Parathyroid adenoma (tissue), 2 donors: ENCODE results near the gene ARHGAP9.
"Not testable (repeated sequence)": the region's sequence is repeated elsewhere in the genome, so short reads cannot be mapped to it uniquely, and the experiment has no call there.

Experiments
- H2AFZ ChIP-seq: fragments of 300-600 bp; sonication (generic); one replicate; pipeline ENCODE4 v1.7.0; 2017; ENCODE audit warnings: antibody characterized with exemption, mild to moderate bottlenecking
- H3K27ac ChIP-seq: fragments of 300-600 bp; sonication (generic); one replicate; pipeline ENCODE4 v1.7.0; 2017
- H3K27me3 ChIP-seq: fragments of 300-600 bp; sonication (generic); one replicate; pipeline ENCODE4 v1.7.0; 2017; ENCODE audit warnings: low read length; ENCODE audit not compliant: control insufficient read depth, insufficient read depth
- H3K36me3 ChIP-seq: fragments of 300-600 bp; sonication (generic); one replicate; pipeline ENCODE4 v1.7.0; 2017; ENCODE audit warnings: low read length; ENCODE audit not compliant: control insufficient read depth, insufficient read depth
- H3K4me1 ChIP-seq: fragments of 300-600 bp; sonication (generic); one replicate; pipeline ENCODE4 v1.7.0; 2017; ENCODE audit warnings: control low read depth
- H3K4me2 ChIP-seq: fragments of 300-600 bp; sonication (generic); one replicate; pipeline ENCODE4 v1.7.0; 2017; ENCODE audit warnings: low read length
- H3K4me3 ChIP-seq: fragments of 300-600 bp; sonication (generic); one replicate; pipeline ENCODE4 v1.7.0; 2017; ENCODE audit warnings: low read depth, low read length
- H3K79me2 ChIP-seq: fragments of 300-600 bp; sonication (generic); one replicate; pipeline ENCODE4 v1.7.0; 2017; ENCODE audit warnings: control low read depth
- H3K9ac ChIP-seq: fragments of 300-600 bp; sonication (generic); one replicate; pipeline ENCODE4 v1.7.0; 2017; ENCODE audit warnings: mild to moderate bottlenecking
- H3K9me3 ChIP-seq: fragments of 300-600 bp; sonication (generic); one replicate; pipeline ENCODE4 v1.7.0; 2017; ENCODE audit warnings: low read length; ENCODE audit not compliant: control insufficient read depth
- TF ChIP-seq, protein P1 (sequence below): fragments of 300-600 bp; sonication (generic); IDR thresholded peaks from one replicate; pipeline ENCODE4 v1.7.0; 2017; ENCODE audit warnings: antibody characterized with exemption, mild to moderate bottlenecking
- donor health status: primary hyperparathyroidism.

Gene ARHGAP9

DNA sequence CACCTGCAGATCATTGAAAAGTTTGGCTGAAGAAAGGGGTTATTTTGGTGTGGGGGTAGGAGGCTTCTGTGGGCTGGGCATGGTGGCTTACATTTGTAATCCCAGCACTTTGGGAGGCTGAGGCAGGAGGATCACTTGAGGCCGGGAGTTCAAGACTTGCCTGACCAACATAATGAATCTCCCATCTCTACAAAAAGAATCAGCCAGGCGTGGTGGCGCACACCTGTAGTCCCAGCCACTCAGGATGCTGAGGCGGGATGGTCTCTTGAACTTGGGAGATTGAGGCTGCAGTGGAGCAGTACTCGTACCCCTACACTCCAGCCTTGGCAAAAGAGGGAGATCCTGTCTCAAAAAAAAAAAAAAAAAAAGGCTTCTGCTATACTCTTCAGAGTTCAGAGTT is 33.6 kb upstream of the ARHGAP9 start:
- TF ChIP-seq, protein P1, sequence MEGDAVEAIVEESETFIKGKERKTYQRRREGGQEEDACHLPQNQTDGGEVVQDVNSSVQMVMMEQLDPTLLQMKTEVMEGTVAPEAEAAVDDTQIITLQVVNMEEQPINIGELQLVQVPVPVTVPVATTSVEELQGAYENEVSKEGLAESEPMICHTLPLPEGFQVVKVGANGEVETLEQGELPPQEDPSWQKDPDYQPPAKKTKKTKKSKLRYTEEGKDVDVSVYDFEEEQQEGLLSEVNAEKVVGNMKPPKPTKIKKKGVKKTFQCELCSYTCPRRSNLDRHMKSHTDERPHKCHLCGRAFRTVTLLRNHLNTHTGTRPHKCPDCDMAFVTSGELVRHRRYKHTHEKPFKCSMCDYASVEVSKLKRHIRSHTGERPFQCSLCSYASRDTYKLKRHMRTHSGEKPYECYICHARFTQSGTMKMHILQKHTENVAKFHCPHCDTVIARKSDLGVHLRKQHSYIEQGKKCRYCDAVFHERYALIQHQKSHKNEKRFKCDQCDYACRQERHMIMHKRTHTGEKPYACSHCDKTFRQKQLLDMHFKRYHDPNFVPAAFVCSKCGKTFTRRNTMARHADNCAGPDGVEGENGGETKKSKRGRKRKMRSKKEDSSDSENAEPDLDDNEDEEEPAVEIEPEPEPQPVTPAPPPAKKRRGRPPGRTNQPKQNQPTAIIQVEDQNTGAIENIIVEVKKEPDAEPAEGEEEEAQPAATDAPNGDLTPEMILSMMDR, result no peak
- Histone ChIP-seq H3K4me1 (peaks cover 4% of the 10 kb centered on the region), H2AFZ (no peak overlapping the region), H3K4me3 (no peak overlapping the region), H3K27ac (no peak overlapping the region), H3K79me2 (peaks cover 3% of the 10 kb centered on the region), H3K36me3 (no peaks in the 10 kb centered on the region), H3K9me3 (no peaks in the 10 kb centered on the region), H3K4me2 (no peak overlapping the region), H3K9ac (no peak overlapping the region), H3K27me3 (no peaks in the 10 kb centered on the region)

DNA sequence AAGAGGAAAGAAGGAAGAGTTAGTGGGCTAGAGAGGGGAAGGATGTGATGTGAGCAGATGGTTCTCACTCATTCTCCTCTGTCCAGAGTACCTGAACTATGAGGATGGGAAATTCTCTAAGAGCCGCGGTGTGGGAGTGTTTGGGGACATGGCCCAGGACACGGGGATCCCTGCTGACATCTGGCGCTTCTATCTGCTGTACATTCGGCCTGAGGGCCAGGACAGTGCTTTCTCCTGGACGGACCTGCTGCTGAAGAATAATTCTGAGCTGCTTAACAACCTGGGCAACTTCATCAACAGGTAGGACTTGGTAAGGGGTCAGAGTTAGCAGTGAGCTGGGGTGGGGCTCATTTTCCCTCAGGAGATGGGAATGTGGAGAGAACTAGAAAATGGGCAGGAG is 33.0 kb upstream of the ARHGAP9 start:
- no peak overlapping the region for H3K27ac ChIP-seq
- H3K4me3 ChIP-seq, result no peak overlapping the region
- no peaks in the 10 kb centered on the region for H3K36me3 ChIP-seq
- no peaks in the 10 kb centered on the region for H3K79me2 ChIP-seq
- TF ChIP-seq, protein P1, result no peak
- no peaks in the 10 kb centered on the region for H3K9me3 ChIP-seq
- no peak overlapping the region for H3K4me2 ChIP-seq
- H3K4me1 ChIP-seq, result no peaks in the 10 kb centered on the region
- H3K9ac ChIP-seq, result no peak overlapping the region
- no peak overlapping the region for H2AFZ ChIP-seq
- H3K27me3 ChIP-seq, result no peaks in the 10 kb centered on the region

DNA sequence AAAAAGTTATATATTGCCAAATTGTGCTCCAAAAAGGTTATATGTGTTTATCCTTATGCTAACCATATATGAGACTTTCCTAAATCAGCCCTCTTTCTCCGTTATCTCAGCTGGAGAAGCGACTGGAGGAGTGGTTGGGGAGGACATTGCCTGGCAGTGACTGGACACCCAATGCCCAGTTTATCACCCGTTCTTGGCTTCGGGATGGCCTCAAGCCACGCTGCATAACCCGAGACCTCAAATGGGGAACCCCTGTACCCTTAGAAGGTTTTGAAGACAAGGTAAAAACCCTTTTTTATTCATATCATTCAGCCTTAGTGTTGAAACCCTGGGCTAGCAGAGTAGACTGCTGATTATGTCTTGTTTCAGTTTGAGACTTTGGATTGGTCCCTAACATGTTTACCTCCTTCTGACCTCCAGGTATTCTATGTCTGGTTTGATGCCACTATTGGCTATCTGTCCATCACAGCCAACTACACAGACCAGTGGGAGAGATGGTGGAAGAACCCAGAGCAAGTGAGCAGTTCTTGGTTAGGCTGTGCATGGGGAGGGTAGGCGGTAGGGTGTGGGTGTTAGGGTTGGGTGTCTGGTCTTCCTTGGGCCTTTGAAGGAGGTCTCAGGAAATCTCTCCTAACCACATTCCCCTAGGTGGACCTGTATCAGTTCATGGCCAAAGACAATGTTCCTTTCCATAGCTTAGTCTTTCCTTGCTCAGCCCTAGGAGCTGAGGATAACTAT is 32.1 kb upstream of the ARHGAP9 start:
- H3K9me3 ChIP-seq, result no peaks in the 10 kb centered on the region
- no peaks in the 10 kb centered on the region for H3K27me3 ChIP-seq
- H3K9ac ChIP-seq, result no peak overlapping the region
- H3K4me2 ChIP-seq, result no peak overlapping the region
- H3K79me2 ChIP-seq, result no peaks in the 10 kb centered on the region
- no peak overlapping the region for H3K27ac ChIP-seq
- TF ChIP-seq, protein P1, result no peak
- H2AFZ ChIP-seq, result no peak overlapping the region
- H3K4me3 ChIP-seq, result no peak overlapping the region
- H3K36me3 ChIP-seq, result no peaks in the 10 kb centered on the region
- no peaks in the 10 kb centered on the region for H3K4me1 ChIP-seq

DNA sequence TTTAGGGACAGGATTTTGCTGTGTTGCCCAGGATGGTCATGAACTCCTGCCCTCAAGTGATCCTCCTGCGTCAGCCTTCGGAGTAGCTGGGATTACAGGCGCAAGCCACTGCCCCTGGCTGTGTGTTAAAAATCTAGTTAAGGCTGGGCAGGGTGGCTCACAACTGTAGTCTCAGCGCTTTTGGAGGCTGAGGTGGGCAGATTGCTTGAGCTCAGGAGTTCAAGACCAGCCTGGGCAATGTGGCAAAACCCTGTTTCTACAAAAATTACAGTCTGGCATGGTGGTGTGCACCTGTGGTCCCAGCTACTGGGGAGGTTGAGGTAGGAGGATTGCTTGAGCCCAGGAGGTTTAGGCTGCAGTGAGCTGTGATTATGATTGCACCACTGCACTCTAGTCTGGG is 31.5 kb upstream of the ARHGAP9 start:
- no peak overlapping the region for H3K9ac ChIP-seq
- TF ChIP-seq, protein P1, result no peak
- no peaks in the 10 kb centered on the region for H3K27me3 ChIP-seq
- no peaks in the 10 kb centered on the region for H3K79me2 ChIP-seq
- H3K27ac ChIP-seq, result no peak overlapping the region
- no peak overlapping the region for H3K4me3 ChIP-seq
- H2AFZ ChIP-seq, result no peak overlapping the region
- H3K4me1 ChIP-seq, result no peaks in the 10 kb centered on the region
- H3K9me3 ChIP-seq, result no peaks in the 10 kb centered on the region
- no peak overlapping the region for H3K4me2 ChIP-seq
- no peaks in the 10 kb centered on the region for H3K36me3 ChIP-seq

DNA sequence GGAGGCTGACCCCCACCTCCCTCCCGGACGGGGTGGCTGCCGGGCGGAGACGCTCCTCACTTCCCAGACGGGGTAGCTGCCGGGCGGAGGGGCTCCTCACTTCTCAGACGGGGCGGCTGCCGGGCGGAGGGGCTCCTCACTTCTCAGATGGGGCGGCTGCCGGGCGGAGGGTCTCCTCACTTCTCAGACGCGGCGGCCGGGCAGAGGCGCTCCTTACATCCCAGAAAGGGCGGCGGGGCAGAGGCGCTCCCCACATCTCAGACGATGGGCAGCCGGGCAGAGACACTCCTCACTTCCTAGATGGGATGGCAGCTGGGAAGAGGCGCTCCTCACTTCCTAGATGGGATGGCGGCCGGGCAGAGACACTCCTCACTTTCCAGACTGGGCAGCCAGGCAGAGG is 28.1 kb upstream of the ARHGAP9 start:
- H3K4me2 ChIP-seq, H3K27ac ChIP-seq, H3K9me3 ChIP-seq, H3K9ac ChIP-seq, H3K36me3 ChIP-seq, H3K79me2 ChIP-seq, H3K27me3 ChIP-seq, H3K4me3 ChIP-seq, H3K4me1 ChIP-seq, H2AFZ ChIP-seq: not testable (repeated sequence)

DNA sequence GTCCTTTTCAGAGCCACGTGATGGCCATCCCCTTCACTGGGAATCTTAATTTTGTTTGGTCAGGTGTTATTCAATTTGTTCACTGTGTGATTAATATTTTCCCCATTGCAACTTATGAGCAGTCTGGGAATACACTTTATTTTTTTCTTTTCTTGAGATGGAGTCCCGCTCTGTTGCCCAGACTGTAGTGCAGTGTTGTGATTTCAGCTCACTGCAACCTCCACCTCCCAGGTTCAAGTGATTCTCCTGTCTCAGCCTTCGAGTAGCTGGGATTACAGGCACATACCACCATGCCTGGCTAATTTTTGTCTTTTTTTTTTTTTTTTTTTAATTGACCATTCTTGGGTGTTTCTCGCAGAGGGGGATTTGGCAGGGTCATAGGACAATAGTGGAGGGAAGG is 26.9 kb upstream of the ARHGAP9 start:
- H3K9me3 ChIP-seq, H3K4me3 ChIP-seq, H2AFZ ChIP-seq, H3K27ac ChIP-seq, H3K79me2 ChIP-seq, H3K4me1 ChIP-seq, H3K9ac ChIP-seq, H3K27me3 ChIP-seq, H3K4me2 ChIP-seq, H3K36me3 ChIP-seq: not testable (repeated sequence)

DNA sequence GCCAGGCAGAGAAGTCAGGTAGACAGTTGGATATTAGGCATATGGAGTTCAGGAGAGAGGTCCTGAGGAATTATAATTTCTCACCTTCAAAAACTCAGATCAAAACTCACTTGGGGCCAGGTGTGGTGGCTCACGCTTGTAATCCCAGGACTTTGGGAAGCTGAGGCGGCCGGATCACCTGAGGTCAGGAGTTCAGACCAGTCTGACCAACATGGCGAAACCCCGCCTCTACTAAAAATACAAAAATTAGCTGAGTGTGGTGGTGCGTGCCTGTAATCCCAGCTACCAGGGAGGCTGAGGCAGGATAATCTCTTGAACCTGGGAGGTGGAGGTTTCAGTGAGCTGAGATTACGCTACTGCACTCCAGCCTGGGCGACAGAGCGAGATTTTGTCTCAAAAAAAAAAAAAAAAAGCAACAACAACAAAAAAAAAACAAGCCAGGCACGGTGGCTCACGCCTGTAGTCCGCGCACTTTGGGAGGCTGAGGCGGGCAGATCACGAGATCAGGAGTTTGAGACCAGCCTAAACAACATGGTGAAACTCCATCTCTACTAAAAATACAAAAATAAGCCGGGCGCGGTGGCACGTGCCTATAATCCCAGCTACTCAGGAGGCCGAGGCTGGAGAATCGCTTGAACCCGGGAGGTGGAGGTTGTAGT is 22.8 kb upstream of the ARHGAP9 start:
- not testable (repeated sequence) for H3K4me1 ChIP-seq, H3K27ac ChIP-seq, H3K9me3 ChIP-seq, H3K36me3 ChIP-seq, H3K4me2 ChIP-seq, H3K4me3 ChIP-seq, H3K79me2 ChIP-seq, H2AFZ ChIP-seq, H3K27me3 ChIP-seq, H3K9ac ChIP-seq
